AG09319 (cell line): ENCODE results near the gene CBLL1.

Experiments used
- DNase-seq: peaks from one replicate; pipeline ENCODE4 v3.0.0-alpha.2; 2010; ENCODE audit warnings: low read depth; ENCODE audit errors: extremely low read depth
- CTCF ChIP-seq: IDR thresholded peaks from 2 replicates; pipeline ENCODE4 v1.5.1; 2011; ENCODE audit warnings: low read depth, mild to moderate bottlenecking, inconsistent platforms, low read length, moderate library complexity

CBLL1 gene

GRCh38 chr7:107703872-107704271 lies 40.1 kb upstream of the CBLL1 start:
- no peak for TF ChIP-seq CTCF

GRCh38 chr7:107708956-107709355 lies 35.0 kb upstream of the CBLL1 start:
- TF ChIP-seq CTCF = no peak
- DNase-seq = no peak

More at GRCh38 chr7:107703872-107704271, 40.1 kb upstream of the CBLL1 start:
- no peak for DNase-seq

DNA sequence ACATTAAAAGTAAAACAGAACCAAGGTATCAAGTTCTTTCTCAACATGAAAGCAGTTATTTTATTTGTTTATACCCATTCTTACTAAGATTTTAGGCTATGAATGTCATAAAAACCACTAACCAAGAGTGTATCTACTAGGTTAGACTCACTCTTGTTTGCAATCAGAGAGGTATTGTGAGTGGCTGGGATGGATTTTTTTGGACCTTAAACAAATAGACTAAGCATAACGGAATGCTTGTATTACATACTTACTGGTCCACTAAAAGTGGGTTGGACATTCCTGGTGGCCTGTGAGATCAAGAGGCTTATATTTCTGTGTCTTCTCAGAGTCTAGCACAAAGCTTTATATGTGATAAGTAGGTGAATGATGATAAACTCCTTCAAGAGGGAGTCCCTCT lies 32.6 kb upstream of the CBLL1 start:
- no peak for DNase-seq
- TF ChIP-seq CTCF = no peak

- no peak for TF ChIP-seq CTCF
- no peak for DNase-seq
Measured at GRCh38 chr7:107712025-107712424, 31.9 kb upstream of the CBLL1 start.

- no peak for TF ChIP-seq CTCF
- DNase-seq = no peak
Measured at GRCh38 chr7:107712896-107713295, 31.0 kb upstream of the CBLL1 start.

- DNase-seq = no peak
- no peak for TF ChIP-seq CTCF
Measured at GRCh38 chr7:107715531-107715930, 28.4 kb upstream of the CBLL1 start.

DNA sequence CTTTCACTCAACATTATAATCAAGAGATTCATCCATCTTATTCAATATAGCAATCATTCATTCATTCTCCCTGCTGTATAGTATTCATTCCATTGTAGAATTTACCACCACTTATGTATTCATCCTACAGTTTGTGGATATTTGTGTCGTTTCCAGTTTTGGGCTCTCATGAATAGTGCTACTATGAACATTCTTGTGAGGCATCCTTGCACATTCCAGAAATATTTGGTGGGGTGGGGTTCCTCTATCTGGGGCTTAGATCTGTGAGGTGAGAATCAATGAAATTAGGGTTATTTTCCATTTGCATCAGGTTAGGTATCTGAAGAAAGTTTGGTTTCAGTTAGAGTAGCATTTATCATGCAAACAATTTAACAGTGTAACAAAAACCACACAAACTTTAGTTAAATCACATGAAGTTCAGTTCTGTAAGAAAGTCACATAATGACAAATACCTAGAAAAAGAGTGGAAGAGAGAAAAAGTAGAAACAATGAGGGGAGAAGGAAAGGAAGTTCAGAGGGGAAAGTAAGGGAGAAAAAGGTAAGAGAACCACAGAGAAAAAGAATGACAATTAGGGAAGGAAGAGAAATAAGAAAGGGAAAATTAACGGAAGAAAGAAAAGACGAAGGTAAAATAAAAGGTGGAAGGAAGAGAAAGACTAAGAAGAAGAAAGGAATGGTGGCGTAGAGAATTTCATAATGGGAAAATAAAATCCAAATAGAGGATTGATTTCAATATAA lies 25.3 kb upstream of the CBLL1 start:
- no peak for DNase-seq
- TF ChIP-seq CTCF = no peak
